Stimulated activated CD4-positive, alpha-beta T cell treated with anti-CD3 and anti-CD28 coated beads, Interleukin-1b, Interleukin-23, amount 100 ng/mL, for 24 hours (primary cell): ENCODE measurements around the gene PPP1R1B.
A peak's percentile ranks its signal among the peaks of the same experiment; 100 is the strongest.

Experiments
- DNase-seq, 4 experiments: peaks; one replicate each; pipeline ENCODE4 v3.0.0-alpha.2; 2020; ENCODE audit warnings: low read depth in 4 of 4, low spot score in 1 of 4

Gene PPP1R1B

GRCh38 chr17:39651923-39652586 is 25.3 kb downstream of the PPP1R1B start:
- no peak for DNase-seq

DNA sequence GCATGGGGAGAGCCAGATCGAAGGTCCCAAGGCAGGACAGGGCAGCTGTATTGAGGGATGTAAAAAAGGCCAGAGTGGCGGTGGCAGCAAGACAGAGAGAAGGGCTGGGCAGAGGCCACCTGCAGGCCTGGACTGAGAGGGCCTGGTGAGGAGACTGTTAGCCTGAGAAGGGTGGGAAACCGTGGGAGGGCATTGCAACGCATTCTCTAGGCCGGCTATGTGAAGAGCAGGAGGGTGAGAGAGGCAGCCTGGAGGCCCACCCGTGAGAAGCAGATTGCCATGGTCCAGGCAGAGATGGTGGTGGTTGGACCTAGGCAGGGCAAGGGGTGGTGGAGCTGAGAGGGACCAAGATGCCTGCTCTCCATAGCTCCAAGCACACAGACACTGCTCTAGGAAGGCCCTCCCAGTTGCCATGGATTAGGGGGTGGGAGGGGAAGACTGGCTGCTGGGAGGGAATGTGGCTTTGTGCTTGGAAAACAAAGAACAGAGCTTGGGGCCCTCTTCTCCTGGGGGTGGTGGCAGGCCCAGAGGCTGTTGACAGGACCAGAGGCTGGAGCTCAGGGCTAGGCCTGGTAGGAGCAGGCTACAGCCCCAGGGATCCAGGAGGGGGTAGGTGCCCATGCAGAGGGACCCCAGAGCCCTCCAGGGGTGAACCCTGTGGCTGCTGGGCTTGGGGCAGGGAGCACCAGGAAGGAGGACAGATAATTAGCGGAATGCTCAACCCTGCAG is 26.0 kb downstream of the PPP1R1B start:
- DNase-seq, result no peak

DNA sequence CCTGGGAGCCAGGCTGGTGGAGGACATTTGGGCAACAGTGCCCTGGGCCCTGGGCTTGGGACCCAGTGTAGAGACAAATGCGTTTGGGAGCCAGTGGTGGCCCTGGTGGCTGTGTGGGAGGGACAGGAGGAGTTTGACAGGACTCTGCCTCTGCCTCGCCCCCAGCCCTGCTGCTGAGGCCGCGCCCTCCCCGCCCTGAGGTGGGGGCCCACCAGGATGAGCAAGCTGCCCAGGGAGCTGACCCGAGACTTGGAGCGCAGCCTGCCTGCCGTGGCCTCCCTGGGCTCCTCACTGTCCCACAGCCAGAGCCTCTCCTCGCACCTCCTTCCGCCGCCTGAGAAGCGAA is 26.5 kb downstream of the PPP1R1B start:
- no peak for DNase-seq

DNA sequence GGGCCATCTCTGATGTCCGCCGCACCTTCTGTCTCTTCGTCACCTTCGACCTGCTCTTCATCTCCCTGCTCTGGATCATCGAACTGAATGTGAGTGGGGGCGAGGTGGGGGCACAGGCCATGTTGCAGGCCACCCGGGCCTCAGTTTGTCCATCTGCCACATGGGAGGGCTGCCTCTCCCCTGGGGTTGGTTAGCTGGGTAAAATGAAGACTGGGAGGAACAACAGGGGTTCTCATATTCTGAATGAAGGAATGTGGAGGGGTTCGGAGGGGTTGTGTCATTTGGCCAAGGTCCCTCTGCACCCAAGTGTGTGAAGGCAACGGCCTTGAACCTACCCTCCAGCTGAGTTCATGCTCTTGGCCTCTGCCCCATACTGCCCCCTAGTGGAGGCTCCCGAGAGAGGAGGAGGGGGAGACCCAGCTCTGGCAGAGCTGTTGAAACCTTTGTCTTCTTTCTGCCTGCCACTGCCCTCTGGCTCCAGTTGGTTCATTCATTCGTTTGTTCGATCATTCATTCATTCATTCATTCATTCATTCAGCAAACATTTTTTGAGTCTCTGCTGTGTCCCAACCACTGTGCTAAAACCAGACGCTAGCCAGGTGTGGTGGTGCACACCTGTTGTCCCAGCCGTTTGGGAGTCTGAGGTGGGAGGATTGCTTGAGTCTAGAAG is 27.0 kb downstream of the PPP1R1B start:
- DNase-seq, result peak; percentile 66 to 79 (median 71)

DNA sequence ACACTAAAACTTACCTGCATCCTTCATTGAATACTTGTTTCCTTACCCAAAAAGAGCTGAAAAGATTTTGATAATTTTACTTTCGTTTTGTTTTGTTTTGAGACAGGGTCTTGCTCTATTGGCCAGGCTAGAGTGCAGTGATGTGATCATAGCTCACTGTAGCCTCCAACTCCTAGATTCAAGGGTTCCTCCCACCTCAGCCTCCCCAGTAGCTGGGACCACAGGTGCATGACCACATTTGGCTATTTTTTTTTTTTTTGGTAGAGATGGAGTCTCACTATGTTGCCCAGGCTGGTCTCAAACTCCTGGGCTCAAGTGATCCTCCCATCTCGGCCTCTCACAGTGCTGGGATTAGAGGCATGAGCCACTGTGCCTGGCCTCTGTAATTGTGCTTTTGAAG is 28.4 kb downstream of the PPP1R1B start:
- DNase-seq, result no peak

GRCh38 chr17:39658346-39658745 is 31.6 kb downstream of the PPP1R1B start:
- DNase-seq, result no peak

DNA sequence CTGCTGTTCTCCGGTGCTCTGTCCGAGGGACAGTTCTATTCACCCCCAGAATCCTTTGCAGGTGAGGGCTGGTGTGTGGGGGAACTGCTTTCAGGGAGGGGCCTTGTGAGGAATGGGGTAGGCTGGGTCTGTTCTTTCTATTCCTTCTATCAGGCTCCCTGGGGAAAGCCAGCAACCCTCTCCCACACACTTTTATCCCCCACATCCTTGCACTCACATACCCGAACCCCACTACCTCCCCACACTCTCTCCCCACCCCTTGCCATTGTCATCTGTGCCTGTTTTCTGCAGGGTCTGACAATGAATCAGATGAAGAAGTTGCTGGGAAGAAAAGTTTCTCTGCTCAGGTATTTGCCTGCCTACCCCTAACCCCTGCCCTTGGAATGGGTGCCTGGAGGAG is 32.0 kb downstream of the PPP1R1B start:
- DNase-seq, result no peak

GRCh38 chr17:39659279-39660010 is 32.7 kb downstream of the PPP1R1B start:
- DNase-seq, result no peak

DNA sequence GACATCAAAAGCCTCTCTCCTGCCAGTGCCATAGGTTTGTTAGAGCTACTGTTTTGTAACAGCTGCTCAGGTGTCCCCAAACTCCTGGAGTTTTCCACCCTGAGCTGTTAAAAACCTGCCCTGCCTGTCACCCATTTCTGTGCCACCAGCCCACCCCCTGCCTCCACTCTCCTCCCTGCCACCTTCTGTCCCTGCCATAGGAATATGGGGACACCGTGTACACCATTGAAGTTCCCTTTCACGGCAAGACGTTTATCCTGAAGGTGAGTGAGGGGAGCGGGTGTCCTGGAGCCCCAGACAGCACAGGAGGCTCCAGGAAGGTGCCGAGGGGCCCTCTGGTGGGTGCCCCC is 33.2 kb downstream of the PPP1R1B start:
- no peak for DNase-seq

DNA sequence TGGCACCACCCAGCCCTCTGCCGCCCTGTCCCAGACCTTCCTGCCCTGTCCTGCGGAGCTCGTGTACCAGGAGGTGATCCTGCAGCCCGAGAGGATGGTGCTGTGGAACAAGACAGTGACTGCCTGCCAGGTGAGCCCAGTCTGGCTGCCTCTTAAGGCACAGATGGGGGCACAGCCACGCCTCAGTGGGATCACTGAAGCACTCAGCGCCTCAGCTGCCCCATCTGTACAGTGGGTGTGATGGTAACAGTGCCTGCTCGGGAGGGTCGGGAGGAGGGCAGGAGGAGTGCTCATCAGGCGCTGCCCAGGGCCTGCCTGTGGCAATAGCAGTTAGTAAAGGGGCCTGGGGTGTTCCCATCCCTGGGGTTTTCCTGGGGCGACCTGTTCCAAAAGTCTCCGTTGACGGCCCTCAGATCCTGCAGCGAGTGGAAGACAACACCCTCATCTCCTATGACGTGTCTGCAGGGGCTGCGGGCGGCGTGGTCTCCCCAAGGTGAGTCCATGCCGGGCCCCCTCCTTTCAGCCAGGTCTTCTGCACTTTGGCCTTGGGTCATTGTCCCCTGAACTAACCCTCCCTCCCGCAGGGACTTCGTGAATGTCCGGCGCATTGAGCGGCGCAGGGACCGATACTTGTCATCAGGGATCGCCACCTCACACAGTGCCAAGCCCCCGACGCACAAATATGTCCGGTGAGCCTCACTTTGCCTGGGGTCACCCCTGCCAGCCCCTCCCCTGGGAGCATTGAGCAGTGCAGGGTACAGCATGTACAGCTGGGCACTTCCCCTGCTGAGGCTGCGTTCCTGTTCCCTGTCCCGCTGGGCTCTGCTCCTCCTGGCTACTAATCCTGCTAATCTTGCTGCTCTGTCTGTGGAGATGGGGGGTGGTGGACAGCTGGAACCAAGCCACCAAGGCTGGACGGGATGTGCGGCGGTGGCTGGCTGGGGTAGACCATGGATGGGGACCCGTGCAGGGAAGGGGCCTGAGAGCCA is 33.9 kb downstream of the PPP1R1B start:
- no peak for DNase-seq

DNA sequence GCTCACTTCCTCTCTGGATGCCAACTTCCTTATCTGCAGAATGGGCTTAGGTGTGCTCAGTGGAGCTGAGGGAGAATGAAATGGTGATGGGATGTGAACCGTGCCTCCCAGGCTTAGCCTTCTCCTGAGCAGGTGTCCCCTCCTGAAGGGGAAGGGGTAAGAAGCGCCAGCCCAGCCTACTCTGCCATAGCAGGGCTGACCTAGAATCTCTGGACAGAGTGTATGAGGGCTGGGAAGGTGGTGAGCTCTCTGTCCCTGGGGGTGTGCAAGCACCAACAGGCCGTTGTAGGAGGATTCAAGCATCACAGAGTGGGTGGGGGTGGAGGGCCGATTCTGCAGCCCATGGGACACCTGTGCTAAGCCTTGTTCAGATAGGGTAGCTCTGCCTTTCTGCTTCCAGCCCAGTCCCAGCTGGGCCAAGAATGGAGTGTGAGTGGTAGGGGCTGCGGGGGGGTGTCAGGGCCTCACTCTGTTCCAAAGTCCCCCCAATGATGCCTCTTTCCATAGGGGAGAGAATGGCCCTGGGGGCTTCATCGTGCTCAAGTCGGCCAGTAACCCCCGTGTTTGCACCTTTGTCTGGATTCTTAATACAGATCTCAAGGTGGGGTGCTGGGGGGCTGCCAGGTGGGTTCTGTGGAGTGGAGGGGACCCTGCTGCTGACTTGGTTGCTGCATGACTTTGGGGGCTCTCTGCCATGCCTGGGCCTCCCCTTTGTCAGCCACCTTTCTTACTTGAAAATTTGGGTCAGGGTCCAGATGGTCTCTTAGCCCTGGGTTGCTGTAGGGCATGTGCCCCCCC is 35.2 kb downstream of the PPP1R1B start:
- DNase-seq, result no peak

DNA sequence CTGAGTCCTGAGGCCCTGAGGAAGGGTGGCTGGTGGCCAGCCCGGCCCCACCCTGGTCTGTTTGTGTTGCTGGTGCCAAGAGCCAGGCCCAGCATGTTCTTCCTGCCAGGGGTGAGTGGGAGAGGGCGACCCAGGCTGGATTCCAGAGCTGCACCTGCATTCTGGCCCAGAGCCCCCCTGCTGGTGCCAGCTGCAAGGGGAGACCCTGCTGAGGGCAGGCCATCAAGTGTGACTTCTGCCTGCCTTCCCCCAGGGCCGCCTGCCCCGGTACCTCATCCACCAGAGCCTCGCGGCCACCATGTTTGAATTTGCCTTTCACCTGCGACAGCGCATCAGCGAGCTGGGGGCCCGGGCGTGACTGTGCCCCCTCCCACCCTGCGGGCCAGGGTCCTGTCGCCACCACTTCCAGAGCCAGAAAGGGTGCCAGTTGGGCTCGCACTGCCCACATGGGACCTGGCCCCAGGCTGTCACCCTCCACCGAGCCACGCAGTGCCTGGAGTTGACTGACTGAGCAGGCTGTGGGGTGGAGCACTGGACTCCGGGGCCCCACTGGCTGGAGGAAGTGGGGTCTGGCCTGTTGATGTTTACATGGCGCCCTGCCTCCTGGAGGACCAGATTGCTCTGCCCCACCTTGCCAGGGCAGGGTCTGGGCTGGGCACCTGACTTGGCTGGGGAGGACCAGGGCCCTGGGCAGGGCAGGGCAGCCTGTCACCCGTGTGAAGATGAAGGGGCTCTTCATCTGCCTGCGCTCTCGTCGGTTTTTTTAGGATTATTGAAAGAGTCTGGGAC is 36.0 kb downstream of the PPP1R1B start:
- DNase-seq, result no peak

GRCh38 chr17:39663340-39663687 is 36.6 kb downstream of the PPP1R1B start:
- no peak for DNase-seq

DNA sequence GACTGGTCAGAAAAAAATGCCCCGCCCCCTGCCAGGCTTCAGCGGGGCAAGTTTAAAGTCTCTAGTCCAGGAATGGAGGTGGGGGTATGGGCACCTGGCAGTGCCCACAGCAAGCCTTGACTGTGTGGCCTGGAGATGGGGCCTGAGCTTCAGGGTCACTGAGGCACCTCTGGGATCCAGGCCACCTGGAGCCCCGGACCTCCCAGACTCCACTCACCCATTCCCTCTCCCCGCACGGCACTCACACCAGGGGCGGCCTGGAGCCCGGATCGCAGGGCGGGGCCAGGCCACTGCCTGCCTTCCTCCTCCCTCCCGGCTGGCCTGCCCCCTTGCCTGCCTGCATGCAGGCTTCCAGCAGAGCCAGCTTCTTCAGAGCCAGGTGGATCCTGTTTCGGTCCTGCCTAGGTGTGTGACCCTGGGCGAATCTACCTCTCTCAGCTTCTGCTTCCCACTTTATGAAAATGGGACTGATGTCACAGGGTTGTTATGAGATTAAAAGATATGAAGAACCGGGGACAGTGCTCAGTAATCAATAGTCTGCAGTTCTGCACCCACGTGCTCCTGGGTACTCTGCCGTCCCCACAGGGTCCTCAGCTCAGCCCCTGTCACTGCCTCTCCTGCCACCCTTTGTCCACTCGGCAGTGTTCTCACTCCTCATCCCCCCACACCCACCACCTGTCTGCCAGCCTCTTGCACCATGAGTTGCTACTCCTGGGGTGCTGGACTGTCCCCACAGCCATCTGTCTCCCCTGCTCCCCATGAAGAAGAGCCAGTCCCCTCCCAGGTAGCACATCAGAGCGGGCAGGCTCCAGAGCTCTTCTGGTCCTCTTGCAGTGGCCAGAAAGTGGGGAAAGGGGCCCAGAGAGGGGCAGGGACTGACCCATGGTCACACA is 37.2 kb downstream of the PPP1R1B start:
- no peak for DNase-seq

DNA sequence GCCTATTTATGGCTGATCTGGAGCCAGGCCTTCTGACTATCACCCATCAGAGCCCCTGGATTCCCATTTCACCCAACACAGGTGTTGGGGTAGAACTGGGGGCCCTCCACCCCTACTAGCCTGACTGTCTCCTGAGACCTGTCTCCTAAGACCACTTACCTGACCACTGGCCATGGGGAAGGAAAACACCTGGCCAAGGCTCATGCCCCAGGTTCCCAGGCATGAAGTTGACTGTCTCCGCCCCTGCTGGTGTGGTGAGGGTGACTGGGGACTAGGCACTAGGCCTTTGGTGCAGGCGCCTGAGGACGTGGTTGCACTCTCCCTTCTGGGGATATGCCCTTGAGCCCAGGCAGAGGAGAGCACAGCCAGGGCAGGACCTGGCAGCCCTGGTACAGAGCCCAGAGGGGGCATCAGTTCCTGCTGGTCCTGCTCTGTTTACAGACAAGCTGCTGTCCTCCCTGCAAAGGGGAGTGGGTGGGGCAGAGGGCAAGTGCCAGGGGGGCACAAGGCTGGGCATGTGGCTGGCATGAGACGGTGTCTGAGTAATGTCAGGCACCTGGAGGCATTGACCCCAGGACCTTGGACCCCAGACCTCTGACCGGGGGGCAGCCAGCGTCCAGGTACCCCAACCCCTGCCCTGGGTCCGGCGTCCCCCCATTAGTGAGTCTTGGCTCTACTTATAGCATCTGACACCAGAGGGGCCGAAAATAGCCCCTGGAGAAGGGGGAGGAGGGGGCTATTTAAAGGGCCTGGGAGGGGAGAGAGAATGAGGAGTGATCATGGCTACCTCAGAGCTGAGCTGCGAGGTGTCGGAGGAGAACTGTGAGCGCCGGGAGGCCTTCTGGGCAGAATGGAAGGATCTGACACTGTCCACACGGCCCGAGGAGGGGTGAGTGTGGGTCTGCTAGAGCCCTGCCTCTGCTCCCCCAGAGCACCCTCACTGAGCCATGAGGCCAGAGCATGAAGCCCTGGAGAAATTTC is 38.1 kb downstream of the PPP1R1B start, which contains the start of gene TCAP:
TSS of gene TCAP (plus strand) at position 769 of the 981 bp plus-strand sequence. CDS start at position 780, 11 bp downstream.
- no peak for DNase-seq

GRCh38 chr17:39665642-39666224 is 39.0 kb downstream of the PPP1R1B start:
- no peak for DNase-seq

GRCh38 chr17:39666231-39666600 is 39.5 kb downstream of the PPP1R1B start:
- no peak for DNase-seq
